HepG2 (cell line): Measurements from ENCODE around the gene DDI2. TPM values are rescaled to one million over a fixed set of nuclear protein-coding genes. Genes with fewer than 3 reads are reported as not detected.

Source experiments
- ATAC-seq: fragments of 200-7000 bp; cut with Tn5 transposase; 3 replicates; pipeline ENCODE4 v1.9.1; 2020; ENCODE audit warnings: mild to moderate bottlenecking, moderate library complexity
- BruUV-seq: library from RNA; stranded (reverse); fragments of 400-500 nt; replicated peaks from 2 replicates; lab custom pipeline; 2021; lab: Mats Ljungman, UMichigan
- CTCF ChIA-PET: fragments of 300-600 bp; formaldehyde crosslinking; extraction: SDS; loops from one replicate; lab custom pipeline; 2021; ENCODE audit warnings: low total read pairs, inconsistent platforms, low intra/inter-chr PET ratio; lab: Yijun Ruan, JAX
- POLR2A ChIA-PET: fragments of 350-600 bp; sonication (Branson Sonifier 250); formaldehyde crosslinking; loops from one replicate; lab custom pipeline; 2020; ENCODE audit warnings: antibody characterized with exemption, inconsistent platforms; lab: Yijun Ruan, JAX
- DNase-seq: peaks from one replicate; pipeline ENCODE4 v3.0.0-alpha.2; 2015; ENCODE audit warnings: low spot score
- FAIRE-seq: peaks from 3 replicates; lab custom pipeline; 2011; peaks lifted over from hg19 to GRCh38; lab: Jason Lieb, UNC
- H2AFZ ChIP-seq: one replicate; pipeline ENCODE4 v1.6.1; 2011; ENCODE audit warnings: low read length, inconsistent platforms
- H3K27ac ChIP-seq: fragments of 300-600 bp; 3 replicates; pipeline ENCODE4 v1.8.0; 2011; ENCODE audit warnings: mixed run types, mild to moderate bottlenecking, mixed read lengths, low read length, inconsistent platforms; ENCODE audit not compliant: insufficient read depth; ENCODE audit errors: extremely low read length
- H3K27me3 ChIP-seq, 2 experiments: fragments of 200-600 bp in 1 of 2; 2 replicates in 1 of 2; 3 replicates in 1 of 2; pipeline versions ENCODE4 v1.6.0 to v1.8.0; 2011; ENCODE audit warnings: low read length in 2 of 2, mild to moderate bottlenecking in 2 of 2, moderate library complexity in 2 of 2, inconsistent platforms in 1 of 2; ENCODE audit not compliant: insufficient read depth in 2 of 2, control insufficient read depth in 1 of 2
- H3K36me3 ChIP-seq, 2 experiments: fragments of 200-600 bp in 1 of 2; replicated peaks in 1 of 2; 2 replicates in 1 of 2; 3 replicates in 1 of 2; pipeline versions ENCODE4 v1.5.1 to v1.8.0; 2011; ENCODE audit warnings: low read length in 2 of 2, inconsistent platforms in 1 of 2; ENCODE audit not compliant: insufficient read depth in 2 of 2, control insufficient read depth in 1 of 2
- H3K4me1 ChIP-seq: 2 replicates; pipeline ENCODE4 v1.5.1; 2012; ENCODE audit warnings: low read length, inconsistent platforms; ENCODE audit not compliant: insufficient read depth
- H3K4me2 ChIP-seq: 2 replicates; pipeline ENCODE4 v1.6.0; 2011; ENCODE audit warnings: low read depth, low read length, inconsistent platforms
- H3K4me3 ChIP-seq, 3 experiments: fragments of 200-600 bp in 1 of 3; sonication (generic), shearing (Covaris generic) in 1 of 3; replicated peaks in 1 of 3; 2 replicates each; pipeline ENCODE4 v1.5.1; 2011 to 2016; ENCODE audit warnings: low read length in 3 of 3, inconsistent platforms in 2 of 3, low read depth in 2 of 3, mild to moderate bottlenecking in 2 of 3, control low read depth in 1 of 3, mixed read lengths in 1 of 3; ENCODE audit not compliant: insufficient read depth in 1 of 3
- H3K79me2 ChIP-seq: one replicate; pipeline ENCODE4 v1.6.1; 2011; ENCODE audit warnings: low read length, inconsistent platforms; ENCODE audit not compliant: insufficient read depth
- H3K9ac ChIP-seq: 2 replicates; pipeline ENCODE4 v1.6.0; 2011; ENCODE audit warnings: mild to moderate bottlenecking, low read depth, low read length, inconsistent platforms; ENCODE audit not compliant: insufficient read depth
- H3K9me3 ChIP-seq: 2 replicates; pipeline ENCODE4 v1.5.1; 2012; ENCODE audit warnings: mild to moderate bottlenecking, low read length
- H4K20me1 ChIP-seq: 2 replicates; pipeline ENCODE4 v1.6.0; 2011; ENCODE audit warnings: inconsistent platforms, mild to moderate bottlenecking, low read length, moderate library complexity; ENCODE audit not compliant: insufficient read depth
- ELF4 ChIP-seq: sonication (generic); formaldehyde crosslinking; IDR thresholded peaks from 2 replicates; pipeline ENCODE4 v1.5.0; 2020; ENCODE audit warnings: missing genetic modification reagents, mild to moderate bottlenecking, moderate library complexity, borderline replicate concordance
- NRL ChIP-seq: sonication (generic); formaldehyde crosslinking; IDR thresholded peaks from 2 replicates; pipeline ENCODE4 v1.5.0; 2020; ENCODE audit warnings: missing genetic modification reagents, mild to moderate bottlenecking, moderate library complexity, borderline replicate concordance
- ZNF558 ChIP-seq: sonication (generic); formaldehyde crosslinking; IDR thresholded peaks from 2 replicates; pipeline ENCODE4 v1.9.0; 2022; ENCODE audit warnings: mild to moderate bottlenecking, missing genetic modification reagents, borderline replicate concordance
- ZNF770 ChIP-seq: sonication (generic); formaldehyde crosslinking; IDR thresholded peaks from 2 replicates; pipeline ENCODE4 v1.5.0; 2020; ENCODE audit warnings: mild to moderate bottlenecking, missing genetic modification reagents
- WGBS: methylation state at CpG from one replicate; pipeline ENCODE4 v1.1.6; 2017; ENCODE audit warnings: low lambda C conversion rate; 5-methylcytosine and 5-hydroxymethylcytosine counted together
- in situ Hi-C: cut with HindIII; loops from 2 replicates; pipeline ENCODE4 v1.10.0; 2017; ENCODE audit warnings: low pct_unique_long_range_greater_than_20kb; ENCODE audit not compliant: extremely low pct_ligation_motif_present
- intact Hi-C: fragments of 100-400 bp; cut with micrococcal nuclease; formaldehyde crosslinking; loops from one replicate; pipeline ENCODE4 v1.10.0; 2022; ENCODE audit not compliant: unreplicated experiment
- polyA plus RNA-seq, 8 experiments: library from polyadenylated mRNA; depleted of rRNA in 3 of 8; stranded (reverse) in 7 of 8; unstranded in 1 of 8; fragments of >200 nt; fragmentation: Illumina TruSeq in 4 of 8; extraction: Trizol in 4 of 8; gene quantifications; 2 replicates each; pipeline versions ENCODE4 v1.2.1 to v1.2.3, GENCODE V29; 2011 to 2016; ENCODE audit warnings: low read depth in 4 of 8, missing spikeins in 1 of 8, mixed read lengths in 1 of 8; ENCODE audit not compliant: insufficient read depth in 1 of 8
- total RNA-seq, 5 experiments: library from RNA; depleted of rRNA; stranded (reverse); fragments of >200 nt; fragmentation: Illumina TruSeq; extraction: Trizol; gene quantifications; 2 replicates each; pipeline ENCODE4 v1.2.3, GENCODE V29; 2016; ENCODE audit warnings: low read depth in 1 of 5

DDI2 gene
- total and polyA plus RNA-seq, 2 of the 13 experiments (the other 11 are each of a cell fraction or from before 2014, with no cell fraction given), result 8.5 to 25.7 TPM

- 29% methylated on average over 11 of the region's 12 CpGs for WGBS
- Histone ChIP-seq H2AFZ (no peak overlapping the region), H3K4me1 (peaks cover 50% of the 10 kb centered on the region), H3K4me2 (peak overlapping the region; percentile 59), H3K9me3 (no peaks in the 10 kb centered on the region), H3K9ac (no peak overlapping the region), H4K20me1 (0 out of 2 replicates have a peak, but pooled peaks cover 5% of the 10 kb centered on the region), H3K79me2 (peaks cover 18% of the 10 kb centered on the region), H3K27me3 (no peaks in the 10 kb centered on the region), H3K36me3 (no peaks in the 10 kb centered on the region), H3K4me3 (peak overlapping the region in 1 of 3 experiments; percentile 15; a peak in 1 of 6 replicates), H3K27ac (no peak overlapping the region)
- POLR2A ChIA-PET, result interaction anchor here (0.9 to 2.4 kb wide), 6 partner anchors 8 to 295 kb away, joined by 3 to 12 read pairs (median 4); partner anchors contain the start of genes DNAJC16 and ZBTB17
- intact Hi-C loops (loop anchor here (10.0 kb wide), 2 partner anchors 57 to 63 kb away; partner anchors contain the start of gene TMEM82), in situ Hi-C loops (no loop called here)
- FAIRE-seq (no peak), ATAC-seq (peak; percentile 9; the same call in 2 of the 3 replicates), DNase-seq (no peak)
- peak; percentile 34; the same call in 1 of the 2 replicates for TF ChIP-seq ZNF770
- TF ChIP-seq ZNF558 (CRISPR knock-in tag), result no peak
- CTCF ChIA-PET, result no interaction called here
- BruUV-seq, result no TSS peak
Observed at GRCh38 chr1:15681349-15682292, 64.4 kb downstream of the DDI2 start.

GRCh38 chr1:15682936-15683341 is 65.7 kb downstream of the DDI2 start:
- Histone ChIP-seq H3K9ac (no peak overlapping the region), H3K4me2 (peak overlapping the region; percentile 88), H3K4me1 (peaks cover 60% of the 10 kb centered on the region), H2AFZ (no peak overlapping the region), H3K27ac (no peak overlapping the region), H3K9me3 (no peaks in the 10 kb centered on the region), H4K20me1 (0 out of 2 replicates have a peak, but pooled peaks cover 5% of the 10 kb centered on the region), H3K79me2 (peaks cover 26% of the 10 kb centered on the region), H3K27me3 (no peaks in the 10 kb centered on the region), H3K36me3 (no peaks in the 10 kb centered on the region), H3K4me3 (peak overlapping the region in 2 of 3 experiments; percentile 36 to 92; a peak in 3 of 6 replicates)
- WGBS, result 27% methylated on average over 4 of the region's 4 CpGs
- intact Hi-C loops (loop anchor here (10.0 kb wide), 2 partner anchors 58 to 62 kb away; partner anchors contain the start of gene TMEM82), in situ Hi-C loops (no loop called here)
- BruUV-seq, result no TSS peak
- TF ChIP-seq ELF4 (CRISPR knock-in tag), result 0 out of 2 replicates have a peak, but pooled peaks have one; percentile 15
- TF ChIP-seq NRL (CRISPR knock-in tag), result no peak
- ATAC-seq (no peak), DNase-seq (no peak), FAIRE-seq (no peak)
- CTCF ChIA-PET, result no interaction called here
- POLR2A ChIA-PET, result interaction anchor here (2.4 kb wide), 1 partner anchor 64 kb away, joined by 12 read pairs; no protein-coding TSS in a partner anchor
